ENCODE data around the gene PERCC1.

DNA sequence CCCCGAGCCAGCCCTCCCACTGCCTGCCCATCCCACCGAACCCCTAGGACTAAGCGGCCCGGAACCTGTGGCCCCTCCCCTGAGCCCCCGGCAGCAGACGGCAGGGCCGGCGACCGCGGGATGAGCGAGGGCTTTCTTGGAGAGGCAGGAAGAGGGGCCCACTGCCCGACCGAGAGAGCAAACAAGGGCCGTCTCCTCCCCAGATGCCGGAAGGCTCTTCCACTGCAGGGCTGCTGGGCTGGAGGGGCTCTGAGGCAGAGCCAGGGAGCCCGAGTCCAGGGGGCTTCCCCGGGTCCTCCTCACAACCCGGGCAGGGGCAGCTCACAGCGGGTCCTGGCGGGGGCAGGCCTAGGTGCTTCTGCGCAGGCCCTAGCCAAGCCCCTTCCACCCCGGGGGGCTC, 2.9 kb downstream of the PERCC1 start:
- TF ChIP-seq, protein P1, sequence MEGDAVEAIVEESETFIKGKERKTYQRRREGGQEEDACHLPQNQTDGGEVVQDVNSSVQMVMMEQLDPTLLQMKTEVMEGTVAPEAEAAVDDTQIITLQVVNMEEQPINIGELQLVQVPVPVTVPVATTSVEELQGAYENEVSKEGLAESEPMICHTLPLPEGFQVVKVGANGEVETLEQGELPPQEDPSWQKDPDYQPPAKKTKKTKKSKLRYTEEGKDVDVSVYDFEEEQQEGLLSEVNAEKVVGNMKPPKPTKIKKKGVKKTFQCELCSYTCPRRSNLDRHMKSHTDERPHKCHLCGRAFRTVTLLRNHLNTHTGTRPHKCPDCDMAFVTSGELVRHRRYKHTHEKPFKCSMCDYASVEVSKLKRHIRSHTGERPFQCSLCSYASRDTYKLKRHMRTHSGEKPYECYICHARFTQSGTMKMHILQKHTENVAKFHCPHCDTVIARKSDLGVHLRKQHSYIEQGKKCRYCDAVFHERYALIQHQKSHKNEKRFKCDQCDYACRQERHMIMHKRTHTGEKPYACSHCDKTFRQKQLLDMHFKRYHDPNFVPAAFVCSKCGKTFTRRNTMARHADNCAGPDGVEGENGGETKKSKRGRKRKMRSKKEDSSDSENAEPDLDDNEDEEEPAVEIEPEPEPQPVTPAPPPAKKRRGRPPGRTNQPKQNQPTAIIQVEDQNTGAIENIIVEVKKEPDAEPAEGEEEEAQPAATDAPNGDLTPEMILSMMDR (IDR thresholded peaks at IDR 0.05): no peak
- TF ChIP-seq EZH2 (IDR thresholded peaks at IDR 0.05): no peak
